ENCODE data around the gene ANKRD55. TPM values are rescaled to one million over a fixed set of nuclear protein-coding genes. Genes with fewer than 3 reads are reported as not detected.

Gene ANKRD55
- total and polyA plus RNA-seq, 2 of the 8 experiments (the other 6 are each of a cell fraction or from before 2014, with no cell fraction given): not detected

DNA sequence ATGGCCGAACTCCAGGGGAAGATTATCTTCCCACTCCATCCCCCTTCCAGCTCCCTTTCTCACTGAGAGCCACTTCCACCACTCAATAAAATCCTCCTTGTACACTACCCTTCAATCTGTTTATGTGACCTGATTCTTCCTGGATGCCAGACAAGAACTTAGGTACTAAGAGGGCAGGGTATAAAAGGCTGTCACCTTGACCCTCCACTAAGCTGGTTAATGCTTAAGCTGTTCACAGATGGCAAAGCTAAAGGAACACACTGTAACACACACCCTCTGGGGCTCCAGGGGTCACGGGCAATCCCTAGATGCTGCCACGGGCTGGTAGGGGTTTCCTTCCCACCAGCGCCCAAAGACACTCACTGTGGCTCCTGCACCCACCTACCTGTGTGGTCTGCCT is 179.8 kb downstream of the ANKRD55 start:
- Histone ChIP-seq H2AFZ (ENCODE audit: low read length) (no peak overlapping the region), H3K14ac (ENCODE audit: insufficient read length) (no peak overlapping the region), H2BK12ac (ENCODE audit: low read depth, low read length) (no peak overlapping the region), H3K4me1 (replicated peaks in 1 of 4; ENCODE audit: control insufficient read depth in 3 of 4, insufficient read depth in 4 of 4, low read length in 3 of 4) (no peaks in the 10 kb centered on the region), H3K27me3 (replicated peaks in 1 of 4; ENCODE audit: control insufficient read depth in 3 of 4, extremely low read depth in 1 of 4, insufficient read depth in 3 of 4, low read length in 3 of 4) (no peaks in the 10 kb centered on the region), H2AK5ac (ENCODE audit: low read depth, low read length) (no peak overlapping the region), H2BK5ac (ENCODE audit: low read depth, low read length) (no peak overlapping the region), H3K4ac (replicated peaks; ENCODE audit: insufficient read length, low read depth, low read length) (no peak overlapping the region), H3K9ac (replicated peaks in 1 of 4; ENCODE audit: extremely low read depth in 1 of 4, low read depth in 3 of 4, low read length in 3 of 4) (no peak overlapping the region), H2BK15ac (ENCODE audit: low read length) (no peak overlapping the region), H3K79me2 (ENCODE audit: control insufficient read depth in 1 of 2, insufficient read depth in 2 of 2, low read length in 2 of 2) (no peaks in the 10 kb centered on the region), H4K5ac (ENCODE audit: insufficient read length, low read depth, low read length) (no peak overlapping the region), H4K91ac (replicated peaks; ENCODE audit: insufficient read length, low read length) (no peak overlapping the region), H3K18ac (ENCODE audit: extremely low read depth, low read length) (no peak overlapping the region), H3K23me2 (ENCODE audit: low read depth, low read length) (no peaks in the 10 kb centered on the region), H2BK20ac (ENCODE audit: low read length) (no peak overlapping the region), H3K36me3 (ENCODE audit: control insufficient read depth in 2 of 4, insufficient read depth in 4 of 4, low read length in 3 of 4) (no peaks in the 10 kb centered on the region), H3K79me1 (ENCODE audit: low read depth, low read length) (no peaks in the 10 kb centered on the region), H3K27ac (ENCODE audit: low read depth, low read length) (no peak overlapping the region), H4K8ac (ENCODE audit: extremely low read depth, insufficient read depth, low read length) (no peak overlapping the region), H3K4me3 (ENCODE audit: extremely low read depth in 1 of 4, insufficient read depth in 2 of 4, low read depth in 3 of 4, low read length in 4 of 4) (no peak overlapping the region), H3K56ac (replicated peaks; ENCODE audit: insufficient read length, low read depth, low read length) (no peak overlapping the region), H4K20me1 (replicated peaks in 1 of 2; ENCODE audit: control insufficient read depth in 1 of 2, insufficient read depth in 2 of 2, low read length in 2 of 2) (no peaks in the 10 kb centered on the region), H3K4me2 (ENCODE audit: insufficient read depth in 1 of 2, low read depth in 2 of 2, low read length in 2 of 2) (no peak overlapping the region), H3K23ac (ENCODE audit: insufficient read length) (no peak overlapping the region), H2BK120ac (replicated peaks; ENCODE audit: low read depth, low read length) (no peak overlapping the region), H3K9me3 (ENCODE audit: insufficient read depth in 2 of 2, low read depth in 1 of 2, low read length in 1 of 2) (no peaks in the 10 kb centered on the region)
- POLR2A ChIA-PET (ENCODE audit: partially characterized antibody): no interaction called here
- FAIRE-seq (no peak), DNase-seq (ENCODE audit: low read depth in 1 of 2, low spot score in 2 of 2) (no peak)
- WGBS, 2 experiments (ENCODE audit: extremely low coverage in 1 of 2, insufficient coverage in 1 of 2, insufficient read length in 1 of 2, insufficient replicate concordance in 2 of 2, low coverage in 1 of 2, low lambda C conversion rate in 2 of 2, missing lambda C conversion rate in 1 of 2): 96% methylated on average over 4 of the region's 4 CpGs; no CpG with 5 or more reads in 1 of the 2 experiments
- CTCF ChIA-PET (ENCODE audit: partially characterized antibody): no interaction called here
- TF ChIP-seq SIRT6 (IDR thresholded peaks at IDR 0.05; ENCODE audit: low read length): no peak
- TF ChIP-seq, protein P1, sequence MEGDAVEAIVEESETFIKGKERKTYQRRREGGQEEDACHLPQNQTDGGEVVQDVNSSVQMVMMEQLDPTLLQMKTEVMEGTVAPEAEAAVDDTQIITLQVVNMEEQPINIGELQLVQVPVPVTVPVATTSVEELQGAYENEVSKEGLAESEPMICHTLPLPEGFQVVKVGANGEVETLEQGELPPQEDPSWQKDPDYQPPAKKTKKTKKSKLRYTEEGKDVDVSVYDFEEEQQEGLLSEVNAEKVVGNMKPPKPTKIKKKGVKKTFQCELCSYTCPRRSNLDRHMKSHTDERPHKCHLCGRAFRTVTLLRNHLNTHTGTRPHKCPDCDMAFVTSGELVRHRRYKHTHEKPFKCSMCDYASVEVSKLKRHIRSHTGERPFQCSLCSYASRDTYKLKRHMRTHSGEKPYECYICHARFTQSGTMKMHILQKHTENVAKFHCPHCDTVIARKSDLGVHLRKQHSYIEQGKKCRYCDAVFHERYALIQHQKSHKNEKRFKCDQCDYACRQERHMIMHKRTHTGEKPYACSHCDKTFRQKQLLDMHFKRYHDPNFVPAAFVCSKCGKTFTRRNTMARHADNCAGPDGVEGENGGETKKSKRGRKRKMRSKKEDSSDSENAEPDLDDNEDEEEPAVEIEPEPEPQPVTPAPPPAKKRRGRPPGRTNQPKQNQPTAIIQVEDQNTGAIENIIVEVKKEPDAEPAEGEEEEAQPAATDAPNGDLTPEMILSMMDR (IDR thresholded peaks at IDR 0.05; ENCODE audit: control extremely low read depth in 1 of 3, insufficient read depth in 1 of 3, low read depth in 1 of 3, low read length in 3 of 3): no peak
- TF ChIP-seq CBX5 (IDR thresholded peaks at IDR 0.05; ENCODE audit: low read depth, low read length): no peak
- TF ChIP-seq CEBPB (IDR thresholded peaks at IDR 0.05; ENCODE audit: low read depth, low read length): no peak
- no peak for TF ChIP-seq HDAC2 (IDR thresholded peaks at IDR 0.05; ENCODE audit: borderline replicate concordance in 1 of 2, low read depth in 2 of 2, low read length in 2 of 2)
- TF ChIP-seq YY1 (IDR thresholded peaks at IDR 0.05; ENCODE audit: low read depth, low read length): no peak
- no peak for TF ChIP-seq MAFK (IDR thresholded peaks at IDR 0.05; ENCODE audit: low read depth, low read length)
- no peak for TF ChIP-seq EGR1 (IDR thresholded peaks at IDR 0.05; ENCODE audit: borderline replicate concordance, low read depth, low read length)
- TF ChIP-seq, protein P2, sequence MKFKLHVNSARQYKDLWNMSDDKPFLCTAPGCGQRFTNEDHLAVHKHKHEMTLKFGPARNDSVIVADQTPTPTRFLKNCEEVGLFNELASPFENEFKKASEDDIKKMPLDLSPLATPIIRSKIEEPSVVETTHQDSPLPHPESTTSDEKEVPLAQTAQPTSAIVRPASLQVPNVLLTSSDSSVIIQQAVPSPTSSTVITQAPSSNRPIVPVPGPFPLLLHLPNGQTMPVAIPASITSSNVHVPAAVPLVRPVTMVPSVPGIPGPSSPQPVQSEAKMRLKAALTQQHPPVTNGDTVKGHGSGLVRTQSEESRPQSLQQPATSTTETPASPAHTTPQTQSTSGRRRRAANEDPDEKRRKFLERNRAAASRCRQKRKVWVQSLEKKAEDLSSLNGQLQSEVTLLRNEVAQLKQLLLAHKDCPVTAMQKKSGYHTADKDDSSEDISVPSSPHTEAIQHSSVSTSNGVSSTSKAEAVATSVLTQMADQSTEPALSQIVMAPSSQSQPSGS (IDR thresholded peaks at IDR 0.05; ENCODE audit: low read length): no peak
- no peak for TF ChIP-seq SIN3A (conservative IDR thresholded peaks at IDR 0.05 in 1 of 2, IDR thresholded peaks at IDR 0.05 in 1 of 2; ENCODE audit: low read depth in 1 of 2, low read length in 2 of 2)
